ENCODE measurements around the gene MORN1. TPM values are rescaled to one million over a fixed set of nuclear protein-coding genes. Genes with fewer than 3 reads are reported as not detected.
"Not testable (repeated sequence)": the region's sequence is repeated elsewhere in the genome, so short reads cannot be mapped to it uniquely, and the experiment has no call there.

MORN1 gene
- total RNA-seq: 23.7 and 24.4 TPM in 2 replicates
- long read RNA-seq, partial matches to known transcripts: 0 of 1 reads
- long read RNA-seq, other reads (novel, unspliced or antisense): 1 of 1 reads

GRCh38 chr1:2391041-2391930 is at the start of gene MORN1, which contains the start of gene RER1:
TSS of gene MORN1 (minus strand) at chr1:2391554. CDS start at chr1:2391533, 21 bp downstream.
TSS of gene RER1 (plus strand) at chr1:2391841. CDS start at chr1:2395791, 3,950 bp downstream.
- peaks cover 18% of the 10 kb centered on the region for H3K4me1 Mint-ChIP-seq
- DNase-seq (ENCODE audit: low read depth, low spot score): peak; percentile 95
- no peaks in the 10 kb centered on the region for H3K27me3 Mint-ChIP-seq (ENCODE audit: low read depth)
- no peaks in the 10 kb centered on the region for H3K9me3 Mint-ChIP-seq
- no peaks in the 10 kb centered on the region for H3K36me3 Mint-ChIP-seq (ENCODE audit: low read depth)
- peak within 1 kb of the TSS; percentile 43 for H3K27ac Mint-ChIP-seq (ENCODE audit: unreplicated experiment)
- peak within 1 kb of the TSS; percentile 92 for H3K4me3 Mint-ChIP-seq
- TF ChIP-seq CTCF (conservative IDR thresholded peaks at IDR 0.05): no peak

GRCh38 chr1:2440346-2440745 is 49.0 kb upstream of the MORN1 start:
- not testable (repeated sequence) for DNase-seq (ENCODE audit: low read depth, low spot score); H3K4me1 Mint-ChIP-seq; H3K27ac Mint-ChIP-seq (ENCODE audit: unreplicated experiment); H3K4me3 Mint-ChIP-seq; H3K36me3 Mint-ChIP-seq (ENCODE audit: low read depth); H3K9me3 Mint-ChIP-seq
- peaks cover 30% of the 10 kb centered on the region for H3K27me3 Mint-ChIP-seq (ENCODE audit: low read depth)

- no peak overlapping the region for H3K27ac Mint-ChIP-seq (ENCODE audit: unreplicated experiment)
- no peaks in the 10 kb centered on the region for H3K36me3 Mint-ChIP-seq (ENCODE audit: low read depth)
- H3K9me3 Mint-ChIP-seq: no peaks in the 10 kb centered on the region
- H3K27me3 Mint-ChIP-seq (ENCODE audit: low read depth): peaks cover 20% of the 10 kb centered on the region
- no peak for TF ChIP-seq CTCF (conservative IDR thresholded peaks at IDR 0.05)
- no peak overlapping the region for H3K4me3 Mint-ChIP-seq
- no peak for DNase-seq (ENCODE audit: low read depth, low spot score)
- H3K4me1 Mint-ChIP-seq: no peaks in the 10 kb centered on the region
Measured at GRCh38 chr1:2439369-2439768, 48.0 kb upstream of the MORN1 start.

GRCh38 chr1:2438641-2439040 is 47.3 kb upstream of the MORN1 start:
- H3K9me3 Mint-ChIP-seq: no peaks in the 10 kb centered on the region
- no peak overlapping the region for H3K27ac Mint-ChIP-seq (ENCODE audit: unreplicated experiment)
- H3K4me1 Mint-ChIP-seq: no peaks in the 10 kb centered on the region
- no peak for TF ChIP-seq CTCF (conservative IDR thresholded peaks at IDR 0.05)
- DNase-seq (ENCODE audit: low read depth, low spot score): no peak
- H3K36me3 Mint-ChIP-seq (ENCODE audit: low read depth): no peaks in the 10 kb centered on the region
- peaks cover 15% of the 10 kb centered on the region for H3K27me3 Mint-ChIP-seq (ENCODE audit: low read depth)
- no peak overlapping the region for H3K4me3 Mint-ChIP-seq

- TF ChIP-seq CTCF (conservative IDR thresholded peaks at IDR 0.05): no peak
- H3K4me3 Mint-ChIP-seq: no peak overlapping the region
- DNase-seq (ENCODE audit: low read depth, low spot score): no peak
- H3K9me3 Mint-ChIP-seq: no peaks in the 10 kb centered on the region
- peaks cover 14% of the 10 kb centered on the region for H3K27me3 Mint-ChIP-seq (ENCODE audit: low read depth)
- H3K27ac Mint-ChIP-seq (ENCODE audit: unreplicated experiment): no peak overlapping the region
- H3K4me1 Mint-ChIP-seq: no peaks in the 10 kb centered on the region
- no peaks in the 10 kb centered on the region for H3K36me3 Mint-ChIP-seq (ENCODE audit: low read depth)
Measured at GRCh38 chr1:2438038-2438437, 46.7 kb upstream of the MORN1 start.

GRCh38 chr1:2437617-2438016 is 46.3 kb upstream of the MORN1 start:
- no peaks in the 10 kb centered on the region for H3K4me1 Mint-ChIP-seq
- peaks cover 10% of the 10 kb centered on the region for H3K27me3 Mint-ChIP-seq (ENCODE audit: low read depth)
- H3K4me3 Mint-ChIP-seq: no peak overlapping the region
- no peak for DNase-seq (ENCODE audit: low read depth, low spot score)
- no peaks in the 10 kb centered on the region for H3K9me3 Mint-ChIP-seq
- TF ChIP-seq CTCF (conservative IDR thresholded peaks at IDR 0.05): no peak
- H3K36me3 Mint-ChIP-seq (ENCODE audit: low read depth): no peaks in the 10 kb centered on the region
- H3K27ac Mint-ChIP-seq (ENCODE audit: unreplicated experiment): no peak overlapping the region
